Ovary (tissue), 9 donors: ENCODE data around the gene TMEM18. TPM values are rescaled to one million over a fixed set of nuclear protein-coding genes. Genes with fewer than 3 reads are reported as not detected.

Source experiments
- DNase-seq, 5 donors: peaks; one replicate each; pipeline ENCODE4 v3.0.0-alpha.2; 2019 to 2020
- H3K27ac ChIP-seq, 2 donors: fragments of 200-600 bp; one replicate each; pipeline versions ENCODE4 v1.5.1 to v1.8.0; 2019 to 2022
- H3K27me3 ChIP-seq: fragments of 200-600 bp; one replicate; pipeline ENCODE4 v1.8.0; 2022
- H3K36me3 ChIP-seq: fragments of 200-600 bp; sonication (generic); one replicate; pipeline ENCODE4 v1.5.1; 2019
- H3K4me1 ChIP-seq: one replicate; pipeline ENCODE4 v1.8.1; 2013; ENCODE audit warnings: mild to moderate bottlenecking, moderate library complexity; ENCODE audit not compliant: insufficient read depth
- H3K4me3 ChIP-seq: fragments of 200-600 bp; sonication (generic); one replicate; pipeline ENCODE4 v1.5.1; 2017
- H3K9me3 ChIP-seq, 2 donors: fragments of 200-600 bp in 1 of 2; sonication (generic) in 1 of 2; one replicate each; pipeline versions ENCODE4 v1.5.1 to v1.8.1; 2013 to 2019; ENCODE audit warnings: mild to moderate bottlenecking in 1 of 2, moderate library complexity in 1 of 2
- EP300 ChIP-seq: sonication (generic); formaldehyde crosslinking; IDR thresholded peaks from one replicate; pipeline ENCODE4 v1.6.1; 2017; ENCODE audit warnings: antibody characterized with exemption
- POLR2A ChIP-seq: fragments of 450-650 bp; IDR thresholded peaks from one replicate; pipeline ENCODE4 v1.6.1; 2017; ENCODE audit warnings: antibody characterized with exemption, mild to moderate bottlenecking, moderate library complexity
- WGBS, 3 donors: extraction: QIAGEN DNeasy Blood & Tissue Kit in 1 of 3; methylation state at CpG; one replicate each; pipeline versions ENCODE4 v1.1.5 to v1.1.7; 2013 to 2017; 5-methylcytosine and 5-hydroxymethylcytosine counted together
- intact Hi-C, 4 donors: fragments of 100-400 bp; cut with DNase I; formaldehyde crosslinking; loops; one replicate each; pipeline versions ENCODE4 v1.11.0 to v1.15.1; 2022 to 2023
- polyA plus RNA-seq, 2 donors: library from polyadenylated mRNA; stranded (reverse); fragments of 200-250 nt in 1 of 2; fragments of 350-450 nt in 1 of 2; fragmentation: Illumina TruSeq in 1 of 2; extraction: RNeasy Lipid Tissue Mini Kit (QIAGEN cat#74804) in 1 of 2; gene quantifications; one replicate each; pipeline ENCODE4 v1.2.3, GENCODE V29; 2013 to 2014
- total RNA-seq, 7 donors: library from RNA; depleted of rRNA in 2 of 7; stranded (reverse); fragments of >200 nt in 2 of 7; fragmentation: NEBNext Ultra II Directional in 3 of 7; extraction: Animal tissue kit (Norgen Biotek cat#: 25700) in 3 of 7; gene quantifications; one replicate each; pipeline versions ENCODE4 v1.1.0 to v1.2.4, GENCODE V29; 2016 to 2023
- TF ChIP-seq, protein P1 (sequence below), 3 donors: fragments of 450-650 bp in 2 of 3; fragments of 200-600 bp in 1 of 3; IDR thresholded peaks; one replicate each; pipeline versions ENCODE4 v1.5.1 to v1.8.0; 2016 to 2022; ENCODE audit warnings: antibody characterized with exemption in 3 of 3, mild to moderate bottlenecking in 1 of 3
- donor health status: DM: no; HTN: no; CAD: no; lungs with moderate emphysema.
- donor health status: DM: no; HTN: no; CAD: no.
- donor health status: Bipolar disorder and iron deficiency.
- donor health status: DM: yes; HTN: yes; CAD: no.
- donor health status: DM: no; HTN: no; CAD: no.
- donor health status: DM: yes; HTN: yes; CAD: no.

The TMEM18 gene
- total and polyA plus RNA-seq, 9 donors, result 27.5 to 48.5 (median 40.4) TPM

GRCh38 chr2:644871-645270, 32.3 kb downstream of the TMEM18 start:
- TF ChIP-seq POLR2A (no peak), EP300 (no peak)
- TF ChIP-seq, protein P1, sequence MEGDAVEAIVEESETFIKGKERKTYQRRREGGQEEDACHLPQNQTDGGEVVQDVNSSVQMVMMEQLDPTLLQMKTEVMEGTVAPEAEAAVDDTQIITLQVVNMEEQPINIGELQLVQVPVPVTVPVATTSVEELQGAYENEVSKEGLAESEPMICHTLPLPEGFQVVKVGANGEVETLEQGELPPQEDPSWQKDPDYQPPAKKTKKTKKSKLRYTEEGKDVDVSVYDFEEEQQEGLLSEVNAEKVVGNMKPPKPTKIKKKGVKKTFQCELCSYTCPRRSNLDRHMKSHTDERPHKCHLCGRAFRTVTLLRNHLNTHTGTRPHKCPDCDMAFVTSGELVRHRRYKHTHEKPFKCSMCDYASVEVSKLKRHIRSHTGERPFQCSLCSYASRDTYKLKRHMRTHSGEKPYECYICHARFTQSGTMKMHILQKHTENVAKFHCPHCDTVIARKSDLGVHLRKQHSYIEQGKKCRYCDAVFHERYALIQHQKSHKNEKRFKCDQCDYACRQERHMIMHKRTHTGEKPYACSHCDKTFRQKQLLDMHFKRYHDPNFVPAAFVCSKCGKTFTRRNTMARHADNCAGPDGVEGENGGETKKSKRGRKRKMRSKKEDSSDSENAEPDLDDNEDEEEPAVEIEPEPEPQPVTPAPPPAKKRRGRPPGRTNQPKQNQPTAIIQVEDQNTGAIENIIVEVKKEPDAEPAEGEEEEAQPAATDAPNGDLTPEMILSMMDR (IDR thresholded peaks at IDR 0.05), result no peak
- Histone ChIP-seq H3K27me3 (no peaks in the 10 kb centered on the region), H3K9me3 (no peaks in the 10 kb centered on the region), H3K36me3 (no peaks in the 10 kb centered on the region), H3K4me1 (no peaks in the 10 kb centered on the region), H3K27ac (no peak overlapping the region), H3K4me3 (no peak overlapping the region)
- WGBS, 3 donors, result 54 to 74% (median 54%) methylated on average over 5 of the region's 5 CpGs
- no peak for DNase-seq
- intact Hi-C loops, result no loop called here

DNA sequence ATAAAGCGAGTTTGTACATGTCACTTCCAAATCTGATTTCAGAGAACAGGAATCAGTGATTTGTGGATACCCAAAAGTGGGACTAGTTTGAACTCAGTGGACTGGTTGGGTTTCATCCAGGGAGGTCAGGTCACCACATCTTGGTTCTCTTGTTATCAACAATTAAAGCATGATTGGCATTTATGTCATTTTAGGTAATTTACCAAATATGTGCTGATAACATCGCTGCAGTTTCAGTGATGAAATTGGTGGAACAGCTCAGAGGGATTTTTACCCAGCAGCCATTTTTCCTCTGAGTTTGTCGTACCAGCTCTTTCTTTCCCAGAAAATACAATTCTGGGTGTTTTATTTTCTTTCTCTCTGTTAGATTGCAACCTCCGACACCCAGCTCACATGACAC, 33.4 kb downstream of the TMEM18 start:
- intact Hi-C loops, result no loop called here
- no peak for TF ChIP-seq POLR2A
- TF ChIP-seq, protein P1 (IDR thresholded peaks at IDR 0.05), result no peak
- no peak for TF ChIP-seq EP300

DNA sequence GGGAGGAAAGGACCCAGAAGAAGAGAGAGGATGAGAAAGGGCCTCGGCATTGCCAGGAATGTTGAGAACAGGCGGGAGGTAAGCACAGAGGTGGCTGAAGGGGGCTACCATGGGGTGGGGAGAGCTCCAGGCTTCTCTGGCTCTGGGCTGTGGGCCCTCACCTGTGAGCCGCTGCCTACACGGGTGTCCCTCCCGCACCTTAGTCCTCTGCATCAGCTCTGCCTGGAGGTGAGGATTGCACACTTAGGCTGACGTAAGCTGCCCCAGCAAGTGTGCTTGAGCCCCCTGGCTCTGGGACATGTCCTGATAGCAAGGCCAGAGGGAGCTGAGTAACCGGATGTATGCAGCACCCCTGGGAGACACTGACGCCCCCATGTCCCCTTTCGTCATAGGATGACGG, 33.9 kb downstream of the TMEM18 start:
- Histone ChIP-seq H3K27me3 (no peaks in the 10 kb centered on the region), H3K36me3 (no peaks in the 10 kb centered on the region), H3K27ac (no peak overlapping the region), H3K4me3 (no peak overlapping the region), H3K4me1 (no peaks in the 10 kb centered on the region), H3K9me3 (no peaks in the 10 kb centered on the region)
- TF ChIP-seq POLR2A, result no peak
- TF ChIP-seq, protein P1 (IDR thresholded peaks at IDR 0.05), result no peak
- no peak for TF ChIP-seq EP300
- intact Hi-C loops, result no loop called here
- 88 to 94% (median 93%) methylated on average over 10 of the region's 10 CpGs for WGBS, 3 donors
- no peak for DNase-seq

More for the DNA sequence above, 33.4 kb downstream of the TMEM18 start:
- DNase-seq, result no peak
- Histone ChIP-seq H3K9me3 (no peaks in the 10 kb centered on the region), H3K27me3 (no peaks in the 10 kb centered on the region), H3K4me3 (no peak overlapping the region), H3K36me3 (no peaks in the 10 kb centered on the region), H3K4me1 (no peaks in the 10 kb centered on the region), H3K27ac (no peak overlapping the region)
- 65 to 75% (median 72%) methylated on average over 4 of the region's 4 CpGs for WGBS, 3 donors

DNA sequence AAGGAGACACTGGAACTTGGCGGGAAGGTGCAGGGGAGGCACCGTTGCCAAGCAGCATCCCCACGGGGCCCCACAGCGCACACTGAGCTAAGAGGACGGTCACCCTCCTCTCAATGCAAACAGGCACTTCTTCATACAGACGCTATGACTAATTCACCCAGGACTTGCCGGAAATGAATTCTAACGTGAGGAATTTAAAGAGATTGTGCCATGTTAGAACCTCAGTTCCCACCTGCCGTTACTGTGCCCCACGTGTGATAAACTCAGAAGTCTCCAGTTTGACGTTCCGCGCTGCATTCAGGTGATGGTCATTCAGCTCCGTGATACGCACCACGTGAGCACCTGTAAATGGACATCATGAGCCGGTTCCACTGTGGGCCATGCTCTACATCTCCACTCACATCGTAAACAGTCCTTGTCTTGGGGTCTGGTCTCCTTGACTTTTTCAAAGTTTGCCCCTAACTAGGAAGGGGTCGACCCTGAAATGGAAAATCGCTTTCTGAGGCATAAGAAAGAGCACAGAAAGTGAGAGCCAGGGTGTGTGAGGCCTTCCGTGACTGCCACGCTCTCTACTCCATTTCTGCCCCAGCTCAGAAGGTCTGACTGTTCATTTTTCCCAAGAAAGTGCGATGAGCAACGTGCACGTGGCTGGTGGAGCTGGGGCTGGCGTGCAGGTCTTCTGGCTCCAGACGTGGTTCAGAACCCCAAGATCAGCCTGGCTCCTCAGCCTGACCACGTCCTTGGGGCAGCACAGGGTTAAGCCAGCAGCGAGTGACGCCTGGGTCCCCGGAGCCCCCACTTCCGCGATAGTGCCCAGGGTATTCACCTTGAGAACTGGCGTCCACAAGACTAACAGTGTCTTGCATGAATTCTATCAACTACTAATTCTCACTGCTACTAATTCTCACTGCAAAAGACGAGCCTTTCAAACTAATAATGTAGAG, 35.1 kb downstream of the TMEM18 start:
- Histone ChIP-seq H3K4me3 (no peak overlapping the region), H3K36me3 (no peaks in the 10 kb centered on the region), H3K27ac (no peak overlapping the region), H3K9me3 (no peaks in the 10 kb centered on the region), H3K27me3 (no peaks in the 10 kb centered on the region), H3K4me1 (no peaks in the 10 kb centered on the region)
- no peak for DNase-seq
- TF ChIP-seq, protein P1 (IDR thresholded peaks at IDR 0.05), result no peak
- TF ChIP-seq EP300 (no peak), POLR2A (no peak)
- intact Hi-C loops, result no loop called here
- 84 to 86% (median 85%) methylated on average over 35 of the region's 35 CpGs for WGBS, 3 donors
